Measurements from ENCODE around the gene GTPBP3. TPM values are rescaled to one million over a fixed set of nuclear protein-coding genes. Genes with fewer than 3 reads are reported as not detected.

The GTPBP3 gene
- total and polyA plus RNA-seq, 2 of the 13 experiments (the other 11 are each of a cell fraction or from before 2014, with no cell fraction given) = 17.5 to 30.0 TPM

- TF ChIP-seq BCL6 (CRISPR knock-in tag; IDR thresholded peaks at IDR 0.05) (no peak), MXD4 (CRISPR knock-in tag; IDR thresholded peaks at IDR 0.05) (no peak), FOXP1 (IDR thresholded peaks at IDR 0.05) (no peak), FOXP1 (CRISPR knock-in tag; IDR thresholded peaks at IDR 0.05) (no peak), ADNP (CRISPR knock-in tag; IDR thresholded peaks at IDR 0.05) (no peak), SMARCE1 (IDR thresholded peaks at IDR 0.05; ENCODE audit: borderline replicate concordance) (no peak), ZNF883 (CRISPR knock-in tag; IDR thresholded peaks at IDR 0.05; ENCODE audit: not compliant biosample characterization) (no peak), FOXA1 (IDR thresholded peaks at IDR 0.05) (no peak), FOXA1 (CRISPR knock-in tag; IDR thresholded peaks at IDR 0.05) (peak; percentile 58; the same call in 1 of the 2 replicates)
These were observed 20.4 kb downstream of the GTPBP3 start (continued) for GRCh38 chr19:17357724-17358123.

- no peak for DNase-seq (ENCODE audit: low spot score)
- no peak for TF ChIP-seq POLR2A (IDR thresholded peaks at IDR 0.05; ENCODE audit: insufficient read depth in 1 of 2, low read depth in 2 of 2, low read length in 2 of 2)
- no peak for TF ChIP-seq ZNF143 (CRISPR knock-in tag; IDR thresholded peaks at IDR 0.05)
- no peak for TF ChIP-seq HNRNPUL1 (IDR thresholded peaks at IDR 0.05; ENCODE audit: low read depth, low read length)
- TF ChIP-seq DRAP1 (CRISPR knock-in tag; IDR thresholded peaks at IDR 0.05) = no peak
- TF ChIP-seq ATF3 (CRISPR knock-in tag; IDR thresholded peaks at IDR 0.05) = no peak
- no peak for TF ChIP-seq MIER3 (CRISPR knock-in tag; IDR thresholded peaks at IDR 0.05; ENCODE audit: borderline replicate concordance)
- no peak for TF ChIP-seq ZNF510 (CRISPR knock-in tag; IDR thresholded peaks at IDR 0.05; ENCODE audit: low read depth)
- no peak for TF ChIP-seq ZNF24 (IDR thresholded peaks at IDR 0.05)
- no peak overlapping the region for H3K4me3 ChIP-seq (replicated peaks in 1 of 3; ENCODE audit: insufficient read depth in 1 of 3, low read depth in 2 of 3, low read length in 3 of 3)
- H3K27ac ChIP-seq (ENCODE audit: extremely low read length, insufficient read depth, low read length) = no peak overlapping the region
- no peaks in the 10 kb centered on the region for H4K20me1 ChIP-seq (ENCODE audit: insufficient read depth, low read length)
- no TSS peak for BruUV-seq (replicated peaks)
- POLR2A ChIA-PET = no interaction called here
- CTCF ChIA-PET (ENCODE audit: low intra/inter-chr PET ratio, low total read pairs) = no interaction called here
- H3K9me3 ChIP-seq (ENCODE audit: low read length) = no peaks in the 10 kb centered on the region
- H3K4me2 ChIP-seq (ENCODE audit: low read depth, low read length) = no peak overlapping the region; the same call in 1 of the 2 replicates
- H3K9ac ChIP-seq (ENCODE audit: insufficient read depth, low read depth, low read length) = no peak overlapping the region
- 33% methylated on average over 4 of the region's 7 CpGs for WGBS (ENCODE audit: low lambda C conversion rate)
- no peak for FAIRE-seq
- no peak overlapping the region for H2AFZ ChIP-seq (ENCODE audit: low read length)
- H3K79me2 ChIP-seq (ENCODE audit: insufficient read depth, low read length) = no peaks in the 10 kb centered on the region
- no peaks in the 10 kb centered on the region for H3K36me3 ChIP-seq (replicated peaks in 1 of 2; ENCODE audit: control insufficient read depth in 1 of 2, insufficient read depth in 2 of 2, low read length in 2 of 2)
- in situ Hi-C loops (cut with HindIII; ENCODE audit: extremely low pct_ligation_motif_present, low pct_unique_long_range_greater_than_20kb) = no loop called here
- intact Hi-C loops (cut with micrococcal nuclease; ENCODE audit: unreplicated experiment) = no loop called here
- 0 out of 3 replicates have a peak, but pooled peaks have one; percentile 41 for ATAC-seq
- H3K4me1 ChIP-seq (ENCODE audit: insufficient read depth, low read length) = peaks cover 24% of the 10 kb centered on the region
- H3K27me3 ChIP-seq (ENCODE audit: control insufficient read depth in 1 of 2, insufficient read depth in 2 of 2, low read length in 2 of 2) = peaks cover 3 to 11% of the 10 kb centered on the region in 2 experiments; a peak in 3 of 5 replicates
These were observed 21.0 kb downstream of the GTPBP3 start for GRCh38 chr19:17358395-17358794.
